ENCODE data around the gene CEP95.

The CEP95 gene

DNA sequence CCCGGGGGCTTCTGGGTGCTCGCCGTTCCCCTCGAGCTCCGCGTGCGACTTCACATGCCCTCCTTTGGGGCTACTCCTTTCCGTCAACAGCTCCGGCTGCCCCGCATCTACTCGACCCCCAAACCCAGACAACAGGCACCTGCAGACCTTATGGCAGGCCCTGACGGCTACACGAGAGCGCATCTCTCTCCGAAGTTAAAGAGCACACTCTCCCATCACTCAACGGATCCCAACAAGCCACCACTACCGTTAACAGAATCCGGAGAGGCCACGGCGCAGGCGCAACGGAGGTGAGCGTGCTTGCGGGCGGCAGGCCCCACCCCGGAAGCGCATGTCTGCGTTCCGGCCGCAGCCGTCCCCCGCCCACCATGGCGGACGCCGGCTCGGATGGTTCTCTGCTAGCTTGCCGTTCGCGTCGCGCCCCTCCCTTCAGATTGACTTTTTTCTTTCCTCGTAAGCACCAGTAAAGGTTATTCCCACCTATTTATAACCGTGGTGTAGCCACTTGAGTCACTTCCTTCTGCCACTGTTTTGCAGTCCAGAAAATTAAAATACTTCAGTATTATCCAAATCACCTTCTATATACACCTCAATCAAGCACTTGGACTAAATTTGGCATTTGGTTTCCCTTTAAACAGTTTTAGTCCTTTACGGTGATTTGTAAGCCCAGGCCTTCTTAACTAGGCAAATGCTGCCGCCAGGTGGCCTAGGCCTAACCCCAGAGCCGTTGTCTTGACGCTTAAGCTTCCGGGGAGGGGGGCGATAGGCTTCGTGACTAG, 9.8 kb upstream of the CEP95 start, which contains the start of gene POLG2:
POLG2 (minus strand) TSS at position 269 of the 779 bp plus-strand sequence; CDS start at position 183, 86 bp downstream.
- DNase-seq (ENCODE audit: low spot score) = peak; percentile 91

DNA sequence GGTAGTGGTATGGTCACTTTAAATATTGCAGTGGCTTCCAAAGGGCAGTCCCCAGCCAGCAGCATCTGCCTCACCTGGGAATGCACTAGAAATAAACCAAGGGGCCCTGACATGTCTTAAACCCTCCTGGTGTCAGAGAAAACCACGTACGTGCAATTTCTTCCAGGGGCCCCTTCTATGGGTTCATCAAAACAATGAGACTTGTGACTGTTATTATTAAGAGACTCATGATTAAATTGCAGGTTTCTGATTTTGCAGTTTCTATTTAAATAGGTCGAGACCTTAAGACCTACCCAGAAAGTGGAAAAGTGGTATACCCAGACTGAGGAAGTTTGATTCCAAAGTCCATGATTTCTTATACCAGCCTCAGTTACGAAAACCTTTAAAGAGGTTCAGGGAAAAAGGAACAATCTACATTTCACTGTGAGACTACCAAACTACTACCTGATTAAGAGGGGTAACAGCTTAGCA, 9.2 kb upstream of the CEP95 start:
- no peak for DNase-seq (ENCODE audit: low spot score)

DNA sequence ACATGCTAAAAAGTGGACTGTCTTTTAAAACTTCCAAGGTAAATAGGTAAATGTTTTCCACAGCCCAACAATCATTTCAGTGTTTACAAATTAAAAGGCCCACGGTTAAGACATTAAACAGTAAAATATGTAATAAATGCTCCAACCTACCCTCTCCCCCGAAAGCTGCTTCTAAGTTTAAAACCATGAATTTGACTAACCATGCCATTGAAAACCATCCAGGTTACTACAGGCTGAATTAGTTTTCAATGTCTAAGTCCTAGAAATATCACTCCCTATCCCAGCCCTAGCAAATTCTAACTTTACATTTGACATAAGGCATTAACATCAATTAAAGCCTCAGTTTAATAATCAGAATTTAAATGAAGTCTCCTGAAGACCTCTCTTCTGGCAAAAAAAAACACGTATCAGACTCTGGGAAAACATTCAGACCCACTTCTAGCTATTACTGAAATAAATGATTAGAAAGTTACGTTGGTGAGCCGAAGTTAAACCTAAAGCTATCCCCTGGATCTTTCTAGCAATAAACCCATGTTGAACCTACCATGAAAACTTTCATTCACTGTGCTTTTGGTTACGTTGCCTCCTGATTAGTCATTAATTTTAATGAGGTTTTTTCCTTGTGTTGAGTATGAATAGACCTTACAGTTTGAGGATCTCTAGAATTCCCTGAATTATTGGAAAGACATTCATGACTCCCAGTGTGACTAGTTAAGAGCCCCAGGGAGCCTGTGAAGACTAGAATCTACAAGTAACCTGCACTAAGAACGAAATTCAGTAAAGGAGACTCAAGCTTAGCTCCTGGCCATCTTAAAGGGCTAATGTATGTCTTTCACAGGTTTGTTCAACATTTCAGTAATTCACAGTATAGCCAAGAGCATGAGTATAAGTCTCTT, 8.2 kb upstream of the CEP95 start:
- DNase-seq (ENCODE audit: low spot score) = no peak

DNA sequence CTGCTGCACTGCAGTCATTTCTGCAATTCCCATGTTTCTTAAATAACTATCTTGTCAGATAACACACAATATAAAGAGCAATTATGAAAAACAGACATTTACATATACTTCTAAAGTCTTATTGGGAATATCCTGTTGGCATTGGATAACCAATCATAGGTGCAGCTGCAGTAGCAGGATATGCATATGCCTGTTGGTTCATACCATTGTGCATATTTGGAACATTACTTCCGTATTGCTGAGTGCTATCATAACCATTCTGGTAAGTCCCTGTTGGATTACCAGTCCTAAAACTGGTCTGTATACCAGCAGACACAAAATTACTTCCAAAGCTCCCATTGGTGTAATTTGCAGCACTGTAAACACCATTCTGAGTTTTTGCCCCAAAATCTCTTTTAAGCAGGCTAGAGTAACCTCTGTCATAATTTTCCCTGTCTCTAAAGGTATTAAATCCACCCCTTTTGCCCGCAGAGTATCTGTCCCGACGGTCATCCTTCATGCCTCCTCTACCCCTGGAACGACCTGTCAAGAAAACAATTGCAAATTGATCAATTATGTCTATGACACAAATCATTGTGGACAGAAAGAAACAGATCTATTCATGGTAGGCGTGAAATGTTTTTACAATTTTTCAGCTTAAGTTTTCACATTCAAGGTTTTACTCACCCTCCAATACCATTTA, 6.8 kb upstream of the CEP95 start:
- DNase-seq (ENCODE audit: low spot score) = no peak

DNA sequence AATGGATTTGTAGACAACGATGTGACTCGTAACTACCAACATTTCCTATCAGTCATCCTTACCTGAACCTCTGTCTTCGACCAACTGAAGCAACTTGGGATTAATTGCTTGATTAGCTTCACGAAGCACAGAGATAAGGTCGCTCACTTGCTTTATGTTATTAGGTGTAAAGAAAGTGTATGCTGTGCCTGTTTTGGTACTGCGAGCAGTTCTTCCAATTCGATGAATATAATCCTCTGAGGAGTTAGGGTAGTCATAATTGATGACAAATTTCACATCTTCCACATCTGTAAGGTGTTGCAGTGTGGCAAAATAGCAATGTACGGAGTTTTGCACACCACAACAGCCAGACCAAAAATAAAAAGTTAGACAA, 6.3 kb upstream of the CEP95 start:
- no peak for DNase-seq (ENCODE audit: low spot score)

DNA sequence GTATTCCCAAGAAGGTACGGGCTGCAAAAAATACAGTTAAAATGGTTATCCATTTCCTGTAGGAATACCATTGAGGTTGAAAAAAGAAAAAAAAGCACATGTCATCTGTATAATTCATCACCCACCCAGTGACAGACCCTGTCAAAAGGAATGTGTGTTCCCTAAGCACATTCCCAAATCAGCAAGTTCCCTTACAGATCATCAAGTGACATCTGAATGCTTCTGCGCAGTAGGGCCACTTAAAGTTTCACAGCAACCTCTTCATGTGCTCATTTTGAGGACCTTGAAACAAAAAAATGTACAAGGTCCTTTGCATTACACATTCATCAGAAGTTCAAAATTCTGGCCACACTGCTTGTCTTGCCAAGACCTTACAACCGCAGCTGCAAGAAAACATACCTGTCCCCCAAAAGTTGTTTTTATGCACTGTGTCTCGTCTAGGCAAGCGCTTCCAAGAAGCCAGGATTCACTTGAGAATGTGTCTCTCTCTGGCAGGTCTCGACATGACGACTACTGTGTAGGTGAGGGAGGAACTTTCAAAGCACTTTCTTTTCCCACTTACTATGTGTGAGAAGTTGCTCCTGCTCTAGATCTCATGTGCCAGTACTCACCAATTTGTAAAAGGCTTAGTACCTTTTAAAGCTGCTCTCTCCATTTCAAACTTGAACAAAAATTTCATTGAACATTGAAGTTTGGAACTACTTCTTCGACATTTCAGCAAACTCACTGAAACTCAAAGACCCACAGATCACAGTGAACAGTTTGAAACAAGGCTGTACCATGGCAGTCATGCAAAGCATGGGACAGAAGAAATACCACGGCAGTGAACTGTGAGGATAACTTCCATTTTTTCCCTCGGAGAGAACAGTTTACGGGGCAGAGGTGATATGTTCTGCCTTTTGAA, 5.7 kb upstream of the CEP95 start:
- no peak for DNase-seq (ENCODE audit: low spot score)

DNA sequence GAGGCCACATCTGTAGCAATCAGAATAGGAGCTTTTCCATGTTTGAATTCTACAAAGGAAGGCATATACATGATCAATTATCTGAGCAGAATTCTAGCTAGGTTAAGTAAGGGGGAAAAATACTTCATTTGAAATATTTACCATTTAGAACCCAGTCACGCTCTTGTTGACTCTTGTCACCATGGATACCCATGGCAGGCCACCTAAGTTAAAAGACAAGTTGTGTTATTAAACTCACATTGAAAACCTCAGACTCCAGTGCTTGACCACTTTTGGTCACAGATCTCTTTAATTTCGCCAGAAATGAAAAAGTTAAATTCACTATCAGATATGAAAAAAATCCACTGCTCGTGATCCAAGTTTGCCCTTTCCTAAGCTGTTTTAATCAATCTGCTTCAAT, 4.8 kb upstream of the CEP95 start:
- no peak for DNase-seq (ENCODE audit: low spot score)

DNA sequence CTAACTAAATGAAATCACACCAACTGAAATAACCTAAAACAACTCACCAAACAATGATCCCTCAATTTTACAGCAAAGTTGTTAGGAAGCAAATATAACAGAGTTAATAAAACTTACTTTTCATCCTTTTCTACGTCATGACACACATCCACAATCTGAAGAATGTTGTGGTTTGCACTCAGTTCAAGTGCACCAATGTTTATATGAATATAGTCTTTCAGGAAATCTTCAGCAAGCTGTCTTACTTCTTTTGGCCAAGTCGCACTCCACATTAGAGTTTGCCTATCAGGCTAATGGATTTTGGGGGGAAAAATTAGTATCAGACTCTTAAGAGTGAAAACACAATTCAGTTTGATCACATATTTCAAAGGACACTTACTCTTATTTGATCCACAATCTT, 4.0 kb upstream of the CEP95 start:
- DNase-seq (ENCODE audit: low spot score) = no peak

DNA sequence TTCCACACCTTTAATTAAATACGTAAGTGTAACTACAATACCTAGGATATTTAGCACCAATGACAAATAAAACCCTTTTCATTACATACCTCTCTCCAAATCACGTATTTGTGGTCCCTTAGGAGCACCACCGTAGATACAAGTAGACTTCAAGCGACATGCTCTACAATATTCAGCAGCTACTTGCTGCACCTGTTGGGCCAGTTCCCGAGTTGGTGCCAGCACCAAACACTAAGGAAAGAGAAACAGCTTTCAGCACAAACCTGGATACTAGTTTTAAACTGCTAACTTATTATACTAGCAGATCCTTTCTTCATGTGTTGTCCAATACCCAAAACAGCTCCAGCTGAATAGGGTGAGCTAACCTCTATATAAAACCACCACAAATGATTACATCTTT, 3.4 kb upstream of the CEP95 start:
- no peak for DNase-seq (ENCODE audit: low spot score)

DNA sequence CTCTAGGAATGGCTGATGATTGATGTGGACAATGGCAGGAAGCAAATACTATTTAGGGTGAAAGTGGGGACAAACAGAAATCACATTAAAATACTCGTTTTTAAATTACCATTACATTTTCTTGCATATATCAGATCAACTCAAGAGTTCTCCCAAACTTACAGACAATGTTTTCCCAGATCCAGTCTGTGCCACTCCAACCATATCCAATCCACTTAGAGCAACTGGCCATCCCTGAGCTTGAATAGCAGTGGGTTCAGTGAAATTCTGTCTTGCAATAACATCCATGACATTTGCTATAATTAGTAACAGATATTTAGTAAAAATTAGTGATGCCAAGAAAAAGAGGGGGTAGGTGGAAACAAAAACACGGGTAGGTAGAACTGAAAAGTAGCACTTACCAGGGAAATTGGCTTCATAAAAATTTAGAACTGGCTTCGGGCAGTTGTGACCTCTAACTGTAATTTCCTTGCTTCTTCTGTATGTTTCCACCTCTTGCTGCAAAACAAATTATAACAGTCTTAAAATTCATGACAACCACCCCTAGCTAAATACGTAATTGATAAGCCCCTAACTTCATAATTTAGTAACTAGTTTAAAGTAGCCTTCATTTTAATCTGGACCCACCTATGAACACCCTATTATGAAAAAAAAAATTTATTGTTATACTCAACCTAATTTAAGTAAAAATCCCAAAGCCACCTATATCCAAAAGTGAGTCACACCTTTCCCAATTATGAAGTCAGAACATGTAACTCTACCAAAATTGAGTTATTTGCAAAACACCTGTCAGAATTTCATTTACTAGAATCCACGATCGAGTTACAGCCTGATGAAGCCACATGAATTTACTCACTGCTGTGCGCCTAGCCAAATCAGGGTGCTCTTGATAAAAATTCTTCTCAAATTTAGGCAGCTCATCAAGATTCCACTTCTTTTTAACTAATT, 2.7 kb upstream of the CEP95 start:
- no peak for DNase-seq (ENCODE audit: low spot score)

DNA sequence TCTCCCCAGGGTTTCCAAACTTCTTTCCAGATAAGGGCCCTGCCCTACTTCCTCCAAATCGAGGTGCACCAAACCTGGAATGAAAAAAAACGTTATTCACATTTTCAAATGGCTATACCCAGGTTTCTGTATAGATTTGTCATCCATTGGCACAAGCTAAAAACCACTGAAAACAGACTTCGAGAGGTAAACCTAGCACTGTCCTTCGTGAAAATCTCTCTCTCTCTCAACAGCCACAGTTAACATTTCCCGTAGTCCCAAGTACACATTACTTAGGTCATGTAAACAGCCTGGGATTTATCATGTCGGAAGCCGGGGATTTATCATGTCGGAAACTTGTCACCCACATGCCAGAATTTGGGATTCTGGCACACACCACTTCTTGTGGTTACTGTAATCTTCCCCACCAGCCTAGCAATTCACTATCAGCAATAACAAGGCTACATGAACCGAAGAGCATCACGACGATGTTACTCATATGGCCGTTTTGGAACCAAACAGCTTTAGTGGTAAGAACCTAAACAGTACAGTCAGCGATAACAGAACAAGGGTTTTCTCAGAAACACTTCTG, 1.9 kb upstream of the CEP95 start:
- DNase-seq (ENCODE audit: low spot score) = peak; percentile 16

DNA sequence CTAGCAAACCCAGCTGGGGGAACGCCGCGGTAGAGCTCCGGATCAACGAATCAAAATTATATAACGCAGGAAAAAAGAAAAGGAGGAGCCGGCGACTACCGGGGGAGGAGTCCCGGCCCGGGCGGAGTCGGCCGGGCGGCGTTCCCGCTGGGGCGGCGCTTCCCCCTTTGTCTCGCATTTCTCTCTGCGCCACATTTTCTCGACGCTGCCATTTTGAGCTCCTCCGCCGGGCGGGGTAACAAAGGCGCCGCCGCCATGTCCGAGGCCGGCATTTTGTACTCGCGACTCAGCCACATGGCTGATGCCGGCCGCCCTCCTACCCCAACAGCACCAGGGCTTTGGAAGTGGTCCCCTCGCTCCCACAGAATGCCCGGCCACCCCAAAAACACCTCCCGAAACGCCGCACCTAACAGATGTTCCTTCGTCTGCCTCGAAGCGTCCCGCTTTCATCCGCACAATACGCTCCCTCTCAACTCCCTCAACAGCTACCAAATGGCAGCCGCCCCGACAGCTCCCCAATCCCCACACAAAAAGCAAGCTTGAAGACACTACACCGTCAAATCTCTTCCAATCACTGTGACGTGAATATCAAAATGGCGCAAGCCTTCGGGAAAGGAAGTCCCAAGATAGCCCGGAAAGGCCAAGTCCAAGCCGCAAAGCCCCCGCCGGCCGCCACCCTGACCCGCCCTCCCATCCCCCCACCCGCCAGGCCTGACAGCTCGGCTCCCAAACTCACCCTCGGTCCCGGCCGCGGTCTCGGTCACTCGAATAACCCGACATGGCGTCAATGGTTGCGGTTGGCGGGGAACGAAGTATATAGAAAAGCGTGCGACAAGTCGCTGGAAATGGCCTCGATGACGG, 1.2 kb upstream of the CEP95 start:
- DNase-seq (ENCODE audit: low spot score) = peak; percentile 72

DNA sequence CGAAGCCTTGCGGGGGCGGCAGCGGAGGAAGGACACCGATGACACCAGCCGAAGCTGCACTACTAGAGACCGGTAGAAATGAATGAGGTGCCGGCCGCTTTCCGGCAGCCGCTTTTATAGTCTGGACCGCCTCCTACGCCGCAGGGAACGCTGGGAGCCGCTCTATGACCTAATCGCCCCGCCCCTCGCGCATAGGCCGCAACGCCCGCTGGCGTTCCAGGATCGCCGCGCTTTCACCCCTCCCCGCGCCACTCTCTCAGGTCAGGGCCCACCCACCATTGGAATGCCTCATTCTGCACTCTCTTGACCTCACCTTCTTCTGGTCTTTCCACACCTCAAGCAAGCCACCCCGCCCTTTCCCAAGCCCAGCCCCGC, 589 bp upstream of the CEP95 start, which contains the start of gene DDX5:
DDX5 (minus strand) TSS at position 89 of the 375 bp plus-strand sequence. CDS start 170 bp downstream, outside the sequence.
- DNase-seq (ENCODE audit: low spot score) = peak; percentile 89

DNA sequence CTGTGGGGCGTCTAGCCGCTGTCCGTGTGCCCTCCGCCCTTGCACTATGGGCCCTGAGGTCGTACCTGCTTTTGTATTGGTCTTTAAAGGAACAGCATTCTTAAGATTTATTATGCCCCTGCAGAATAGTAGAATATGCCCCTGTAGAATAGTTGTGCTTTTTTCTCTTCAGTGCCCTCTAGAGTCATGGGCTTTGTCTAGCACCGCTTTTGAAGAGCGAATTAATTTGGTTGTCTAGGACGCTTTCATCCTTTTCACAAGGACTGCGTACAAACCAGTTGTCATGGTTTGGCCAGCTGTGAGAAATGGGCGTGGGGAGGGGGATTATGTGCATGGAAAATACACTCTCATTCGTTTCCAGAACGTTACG, 621 bp downstream of the CEP95 start:
- DNase-seq (ENCODE audit: low spot score) = peak; percentile 68

DNA sequence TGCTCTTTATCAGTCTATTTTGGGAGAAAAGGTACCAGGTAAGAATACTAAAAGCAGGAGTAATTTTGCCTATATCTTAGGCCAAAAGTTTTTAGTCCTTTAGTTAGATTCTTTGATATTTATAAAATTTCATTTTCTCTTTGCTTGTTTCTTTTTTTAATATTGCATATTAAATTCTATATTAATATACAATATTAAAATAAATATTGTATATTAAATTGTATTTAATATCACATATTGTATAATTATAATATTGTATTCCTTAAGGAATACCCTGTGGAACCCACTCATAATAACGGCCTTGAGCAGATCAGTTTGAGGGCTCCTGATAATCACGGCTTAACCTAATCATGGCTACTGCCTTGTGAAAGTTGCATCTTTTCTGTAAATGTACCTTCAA, 1.9 kb downstream of the CEP95 start:
- DNase-seq (ENCODE audit: low spot score) = no peak

DNA sequence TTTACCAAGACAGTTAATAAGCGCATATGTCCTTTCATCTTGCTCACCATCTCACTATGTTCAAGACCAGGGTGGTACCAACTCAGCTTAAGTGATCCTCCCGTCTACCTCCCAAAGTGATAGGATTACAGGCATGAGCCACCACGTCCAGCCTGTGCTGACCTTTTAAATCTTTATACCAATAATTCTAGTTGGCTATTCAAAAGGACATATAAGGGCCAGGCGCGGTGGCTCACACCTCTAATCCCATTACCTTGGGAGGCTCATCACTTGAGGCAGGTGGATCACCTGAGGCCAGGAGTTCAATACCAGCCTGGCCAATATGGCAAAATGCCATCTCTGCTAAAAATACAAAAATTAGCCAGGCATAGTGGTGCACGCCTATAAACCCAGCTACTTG, 2.4 kb downstream of the CEP95 start:
- DNase-seq (ENCODE audit: low spot score) = no peak

DNA sequence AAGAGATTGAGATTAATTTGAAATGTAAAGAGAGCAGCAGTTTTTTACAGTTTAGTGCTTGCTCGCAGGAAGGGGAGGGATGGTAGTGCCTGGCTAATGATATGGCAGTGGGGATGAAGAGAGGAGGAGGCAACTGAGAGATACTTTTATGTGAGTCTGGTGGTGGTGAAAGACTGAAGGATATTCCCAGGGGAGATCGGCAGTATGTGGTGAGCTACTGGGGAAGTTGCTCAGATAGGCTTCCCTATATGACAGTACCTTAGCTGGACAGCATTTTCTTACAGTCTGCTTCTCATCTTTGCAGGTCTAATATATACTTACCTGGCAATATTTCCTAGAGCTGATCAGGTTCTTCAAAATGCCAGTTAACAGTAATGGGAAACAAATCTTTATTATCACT, 8.6 kb downstream of the CEP95 start:
- DNase-seq (ENCODE audit: low spot score) = no peak

DNA sequence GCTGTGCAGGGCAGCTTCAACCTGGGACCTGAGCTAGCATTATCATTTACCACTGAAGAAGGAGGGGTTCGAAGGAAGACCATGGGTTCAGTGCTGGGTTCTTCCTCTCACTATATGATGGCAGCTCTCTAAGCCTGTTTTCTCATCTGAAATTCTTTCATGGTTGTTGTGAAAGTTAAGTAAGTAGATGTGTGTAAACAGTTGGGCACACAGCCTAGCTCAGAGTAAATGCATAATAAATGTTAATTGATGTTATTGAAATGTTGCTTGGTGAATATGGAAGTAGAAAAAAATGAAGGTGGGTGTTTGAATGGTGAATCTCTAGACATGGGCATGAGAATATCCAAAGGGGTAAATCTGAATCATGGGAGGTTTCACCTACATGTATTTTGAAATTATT, 9.1 kb downstream of the CEP95 start:
- no peak for DNase-seq (ENCODE audit: low spot score)

DNA sequence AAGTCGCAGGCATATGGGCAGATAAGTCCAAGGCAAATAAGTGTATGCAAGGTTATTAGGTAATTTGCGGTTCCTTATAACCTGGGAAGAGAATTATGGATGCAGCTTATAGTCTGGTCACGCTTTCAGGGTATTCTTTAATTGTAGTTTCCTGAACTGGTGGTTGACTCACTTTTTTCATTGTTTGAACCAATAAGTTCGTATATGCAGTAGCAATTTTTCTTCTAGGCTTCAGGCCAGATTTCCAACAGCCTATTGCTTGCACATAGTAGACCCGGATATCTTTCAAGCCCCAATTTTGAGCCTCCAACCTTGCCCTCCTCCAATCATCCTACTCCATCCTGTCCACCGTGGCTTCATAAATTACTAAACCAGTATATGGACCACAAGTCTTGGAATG, 12.8 kb downstream of the CEP95 start:
- no peak for DNase-seq (ENCODE audit: low spot score)
